Panc1 (cell line): ENCODE data around the gene FYB2.

Experiments used
- TF ChIP-seq, protein P1 (sequence below), 2 experiments: IDR thresholded peaks; 2 replicates each; pipeline ENCODE4 v1.6.1; 2011 to 2012; ENCODE audit warnings: low read depth in 2 of 2, control low read depth in 1 of 2, low read length in 1 of 2, mild to moderate bottlenecking in 1 of 2, moderate library complexity in 1 of 2; ENCODE audit not compliant: insufficient read depth in 1 of 2
- TF ChIP-seq, protein P2 (sequence below): fragments of 450-650 bp; IDR thresholded peaks from 2 replicates; pipeline ENCODE4 v1.5.1; 2017; ENCODE audit warnings: mild to moderate bottlenecking

DNA sequence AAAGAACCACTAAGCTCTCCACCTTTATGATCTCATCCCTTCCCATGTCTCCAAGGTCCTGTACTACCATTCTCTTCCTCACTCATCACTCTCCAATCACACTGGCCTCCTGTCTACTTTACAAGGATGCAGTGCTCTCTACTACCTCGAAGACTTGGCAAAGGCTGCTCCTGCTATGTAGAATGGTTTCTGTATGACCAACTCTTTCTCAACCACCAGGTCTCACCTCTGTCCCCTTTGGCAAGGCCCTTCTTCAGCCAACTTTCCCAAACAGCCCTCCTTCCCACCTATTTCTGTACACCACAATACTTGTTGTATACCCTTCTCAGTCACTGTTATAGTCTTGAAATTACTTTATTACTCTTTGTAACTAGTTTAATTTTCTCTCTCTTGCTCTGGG is 41.2 kb downstream of the FYB2 start:
- TF ChIP-seq, protein P1, sequence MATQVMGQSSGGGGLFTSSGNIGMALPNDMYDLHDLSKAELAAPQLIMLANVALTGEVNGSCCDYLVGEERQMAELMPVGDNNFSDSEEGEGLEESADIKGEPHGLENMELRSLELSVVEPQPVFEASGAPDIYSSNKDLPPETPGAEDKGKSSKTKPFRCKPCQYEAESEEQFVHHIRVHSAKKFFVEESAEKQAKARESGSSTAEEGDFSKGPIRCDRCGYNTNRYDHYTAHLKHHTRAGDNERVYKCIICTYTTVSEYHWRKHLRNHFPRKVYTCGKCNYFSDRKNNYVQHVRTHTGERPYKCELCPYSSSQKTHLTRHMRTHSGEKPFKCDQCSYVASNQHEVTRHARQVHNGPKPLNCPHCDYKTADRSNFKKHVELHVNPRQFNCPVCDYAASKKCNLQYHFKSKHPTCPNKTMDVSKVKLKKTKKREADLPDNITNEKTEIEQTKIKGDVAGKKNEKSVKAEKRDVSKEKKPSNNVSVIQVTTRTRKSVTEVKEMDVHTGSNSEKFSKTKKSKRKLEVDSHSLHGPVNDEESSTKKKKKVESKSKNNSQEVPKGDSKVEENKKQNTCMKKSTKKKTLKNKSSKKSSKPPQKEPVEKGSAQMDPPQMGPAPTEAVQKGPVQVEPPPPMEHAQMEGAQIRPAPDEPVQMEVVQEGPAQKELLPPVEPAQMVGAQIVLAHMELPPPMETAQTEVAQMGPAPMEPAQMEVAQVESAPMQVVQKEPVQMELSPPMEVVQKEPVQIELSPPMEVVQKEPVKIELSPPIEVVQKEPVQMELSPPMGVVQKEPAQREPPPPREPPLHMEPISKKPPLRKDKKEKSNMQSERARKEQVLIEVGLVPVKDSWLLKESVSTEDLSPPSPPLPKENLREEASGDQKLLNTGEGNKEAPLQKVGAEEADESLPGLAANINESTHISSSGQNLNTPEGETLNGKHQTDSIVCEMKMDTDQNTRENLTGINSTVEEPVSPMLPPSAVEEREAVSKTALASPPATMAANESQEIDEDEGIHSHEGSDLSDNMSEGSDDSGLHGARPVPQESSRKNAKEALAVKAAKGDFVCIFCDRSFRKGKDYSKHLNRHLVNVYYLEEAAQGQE (IDR thresholded peaks at IDR 0.05; ENCODE audit: insufficient read depth in 1 of 2, low read depth in 2 of 2, low read length in 1 of 2) = no peak
- TF ChIP-seq, protein P2, sequence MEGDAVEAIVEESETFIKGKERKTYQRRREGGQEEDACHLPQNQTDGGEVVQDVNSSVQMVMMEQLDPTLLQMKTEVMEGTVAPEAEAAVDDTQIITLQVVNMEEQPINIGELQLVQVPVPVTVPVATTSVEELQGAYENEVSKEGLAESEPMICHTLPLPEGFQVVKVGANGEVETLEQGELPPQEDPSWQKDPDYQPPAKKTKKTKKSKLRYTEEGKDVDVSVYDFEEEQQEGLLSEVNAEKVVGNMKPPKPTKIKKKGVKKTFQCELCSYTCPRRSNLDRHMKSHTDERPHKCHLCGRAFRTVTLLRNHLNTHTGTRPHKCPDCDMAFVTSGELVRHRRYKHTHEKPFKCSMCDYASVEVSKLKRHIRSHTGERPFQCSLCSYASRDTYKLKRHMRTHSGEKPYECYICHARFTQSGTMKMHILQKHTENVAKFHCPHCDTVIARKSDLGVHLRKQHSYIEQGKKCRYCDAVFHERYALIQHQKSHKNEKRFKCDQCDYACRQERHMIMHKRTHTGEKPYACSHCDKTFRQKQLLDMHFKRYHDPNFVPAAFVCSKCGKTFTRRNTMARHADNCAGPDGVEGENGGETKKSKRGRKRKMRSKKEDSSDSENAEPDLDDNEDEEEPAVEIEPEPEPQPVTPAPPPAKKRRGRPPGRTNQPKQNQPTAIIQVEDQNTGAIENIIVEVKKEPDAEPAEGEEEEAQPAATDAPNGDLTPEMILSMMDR = no peak
